Sigmoid colon (tissue), 7 donors: ENCODE measurements around the gene PIK3R6. TPM values are rescaled to one million over a fixed set of nuclear protein-coding genes. Genes with fewer than 3 reads are reported as not detected.

Experiments
- DNase-seq: peaks from one replicate; pipeline ENCODE4 v3.0.0-alpha.2; 2019
- H3K27ac ChIP-seq, 4 donors: fragments of 200-600 bp; sonication (generic); one replicate each; pipeline ENCODE4 v1.5.1; 2016 to 2019; ENCODE audit warnings: mild to moderate bottlenecking in 1 of 4
- H3K27me3 ChIP-seq, 3 donors: fragments of 200-600 bp; sonication (generic); one replicate each; pipeline ENCODE4 v1.5.1; 2019; ENCODE audit warnings: mild to moderate bottlenecking in 1 of 3
- H3K36me3 ChIP-seq, 4 donors: fragments of 200-600 bp; sonication (generic); one replicate each; pipeline ENCODE4 v1.5.1; 2016 to 2019
- H3K4me1 ChIP-seq, 4 donors: fragments of 200-600 bp; sonication (generic); one replicate each; pipeline ENCODE4 v1.5.1; 2017 to 2019
- H3K4me3 ChIP-seq, 4 donors: fragments of 200-600 bp; sonication (generic); one replicate each; pipeline ENCODE4 v1.5.1; 2017 to 2019; ENCODE audit warnings: mild to moderate bottlenecking in 2 of 4, moderate library complexity in 1 of 4
- H3K9me3 ChIP-seq, 4 donors: fragments of 200-600 bp in 3 of 4; sonication (generic) in 3 of 4; one replicate each; pipeline versions ENCODE4 v1.5.1 to v1.6.1; 2013 to 2019
- CTCF ChIP-seq, 4 experiments: fragments of 450-650 bp in 3 of 4; fragments of 200-600 bp in 1 of 4; IDR thresholded peaks; one replicate each; pipeline ENCODE4 v1.5.1; 2016 to 2019; ENCODE audit warnings: antibody characterized with exemption in 4 of 4, mild to moderate bottlenecking in 3 of 4, moderate library complexity in 2 of 4
- EP300 ChIP-seq, 4 donors: sonication (generic); formaldehyde crosslinking; IDR thresholded peaks; one replicate each; pipeline ENCODE4 v1.6.1; 2017; ENCODE audit warnings: antibody characterized with exemption in 4 of 4
- POLR2A ChIP-seq, 2 donors: fragments of 450-650 bp; IDR thresholded peaks; one replicate each; pipeline ENCODE4 v1.6.1; 2016; ENCODE audit warnings: antibody characterized with exemption in 2 of 2, mild to moderate bottlenecking in 2 of 2, moderate library complexity in 2 of 2
- POLR2AphosphoS5 ChIP-seq, 4 donors: sonication (generic); formaldehyde crosslinking; IDR thresholded peaks; one replicate each; pipeline ENCODE4 v1.6.1; 2017; ENCODE audit warnings: antibody characterized with exemption in 4 of 4
- WGBS, 2 donors: extraction: QIAGEN DNeasy Blood & Tissue Kit; methylation state at CpG; one replicate each; pipeline ENCODE4 v1.1.7; 2013; 5-methylcytosine and 5-hydroxymethylcytosine counted together
- intact Hi-C: fragments of 100-400 bp; cut with DNase I; formaldehyde crosslinking; loops from one replicate; pipeline ENCODE4 v1.15.1; 2023
- polyA plus RNA-seq, 3 donors: library from polyadenylated mRNA; stranded (reverse); fragments of 200-250 nt; gene quantifications; one replicate each; pipeline ENCODE4 v1.2.3, GENCODE V29; 2013
- total RNA-seq, 4 donors: library from RNA; depleted of rRNA; stranded (reverse); fragments of >200 nt; gene quantifications; one replicate each; pipeline ENCODE4 v1.1.0, GENCODE V29; 2016
- donor health status: healthy with polysubstance abuse.
- donor health status: Bipolar disorder and iron deficiency.
- donor health status: healthy.

Gene PIK3R6
- total and polyA plus RNA-seq, 7 donors, result 0.54 to 1.2 (median 0.77) TPM; not detected in 2

GRCh38 chr17:8798176-8798845 is 69.2 kb downstream of the PIK3R6 start:
- no peak for DNase-seq
- H3K4me3 ChIP-seq, result peak overlapping the region in 1 of 4 donors; percentile 14
- H3K9me3 ChIP-seq, result no peaks in the 10 kb centered on the region
- intact Hi-C loops, result no loop called here
- TF ChIP-seq POLR2AphosphoS5 (IDR thresholded peaks at IDR 0.05) (no peak), POLR2A (IDR thresholded peaks at IDR 0.05) (no peak), EP300 (IDR thresholded peaks at IDR 0.05) (no peak)
- peaks cover 0 to 11% (median 11%) of the 10 kb centered on the region in 4 donors for H3K4me1 ChIP-seq
- 81 to 84% methylated on average over 23 of the region's 23 CpGs for WGBS, 2 donors
- peaks cover 7 to 28% (median 15%) of the 10 kb centered on the region in 3 donors for H3K27me3 ChIP-seq
- H3K27ac ChIP-seq, result no peak overlapping the region
- H3K36me3 ChIP-seq, result no peaks in the 10 kb centered on the region

GRCh38 chr17:8797621-8798175 is 69.8 kb downstream of the PIK3R6 start:
- H3K36me3 ChIP-seq, result no peaks in the 10 kb centered on the region
- WGBS, 2 donors, result 84 to 91% methylated on average over 14 of the region's 14 CpGs
- TF ChIP-seq POLR2AphosphoS5 (IDR thresholded peaks at IDR 0.05) (no peak), EP300 (IDR thresholded peaks at IDR 0.05) (no peak), POLR2A (IDR thresholded peaks at IDR 0.05) (no peak), CTCF (IDR thresholded peaks at IDR 0.05) (no peak)
- H3K27ac ChIP-seq, result no peak overlapping the region
- no peak for DNase-seq
- H3K9me3 ChIP-seq, result no peaks in the 10 kb centered on the region
- H3K4me1 ChIP-seq, result peaks cover 0 to 11% (median 11%) of the 10 kb centered on the region in 4 donors
- H3K4me3 ChIP-seq, result no peak overlapping the region
- intact Hi-C loops, result no loop called here
- peaks cover 7 to 28% (median 15%) of the 10 kb centered on the region in 3 donors for H3K27me3 ChIP-seq

GRCh38 chr17:8794636-8795035 is 72.8 kb downstream of the PIK3R6 start:
- Histone ChIP-seq H3K4me1 (peaks cover 0 to 10% (median 10%) of the 10 kb centered on the region in 4 donors), H3K27me3 (peaks cover 7 to 24% (median 15%) of the 10 kb centered on the region in 3 donors), H3K9me3 (peaks cover 0 to 5% (median 0%) of the 10 kb centered on the region in 4 donors), H3K36me3 (no peaks in the 10 kb centered on the region), H3K27ac (no peak overlapping the region), H3K4me3 (no peak overlapping the region)
- TF ChIP-seq POLR2AphosphoS5 (IDR thresholded peaks at IDR 0.05), result no peak
- TF ChIP-seq POLR2A (IDR thresholded peaks at IDR 0.05), result no peak
- TF ChIP-seq CTCF (IDR thresholded peaks at IDR 0.05), result no peak
- no peak for TF ChIP-seq EP300 (IDR thresholded peaks at IDR 0.05)
- DNase-seq, result no peak
- intact Hi-C loops, result no loop called here
- 76 to 85% methylated on average over 7 of the region's 7 CpGs for WGBS, 2 donors

GRCh38 chr17:8793649-8794048 is 73.8 kb downstream of the PIK3R6 start:
- no peak for DNase-seq
- TF ChIP-seq POLR2A (IDR thresholded peaks at IDR 0.05) (no peak), CTCF (IDR thresholded peaks at IDR 0.05) (no peak), POLR2AphosphoS5 (IDR thresholded peaks at IDR 0.05) (no peak), EP300 (IDR thresholded peaks at IDR 0.05) (no peak)
- Histone ChIP-seq H3K27me3 (peaks cover under 1 to 14% (median 6%) of the 10 kb centered on the region in 3 donors), H3K9me3 (peaks cover 0 to 5% (median 0%) of the 10 kb centered on the region in 4 donors), H3K27ac (no peak overlapping the region), H3K36me3 (no peaks in the 10 kb centered on the region), H3K4me1 (peaks cover 0 to 1% (median under 1%) of the 10 kb centered on the region in 4 donors), H3K4me3 (no peak overlapping the region)
- intact Hi-C loops, result no loop called here
- WGBS, 2 donors, result 48 to 70% methylated on average over 2 of the region's 2 CpGs

GRCh38 chr17:8792646-8793045 is 74.8 kb downstream of the PIK3R6 start:
- H3K9me3 ChIP-seq, result peaks cover 0 to 5% (median 0%) of the 10 kb centered on the region in 4 donors
- H3K27me3 ChIP-seq, result peaks cover 0 to 4% (median 0%) of the 10 kb centered on the region in 3 donors
- H3K27ac ChIP-seq, result no peak overlapping the region
- WGBS, 2 donors, result 59 to 68% methylated on average over 6 of the region's 6 CpGs
- no peak overlapping the region for H3K4me3 ChIP-seq
- no peaks in the 10 kb centered on the region for H3K36me3 ChIP-seq
- DNase-seq, result no peak
- H3K4me1 ChIP-seq, result no peaks in the 10 kb centered on the region
- intact Hi-C loops, result no loop called here
- TF ChIP-seq POLR2A (IDR thresholded peaks at IDR 0.05) (no peak), EP300 (IDR thresholded peaks at IDR 0.05) (no peak), CTCF (IDR thresholded peaks at IDR 0.05) (no peak), POLR2AphosphoS5 (IDR thresholded peaks at IDR 0.05) (no peak)
